Activated CD4-positive, CD25-positive, alpha-beta regulatory T cell treated with anti-CD3 and anti-CD28 coated beads, Interleukin-2, amount 50 U/mL, for 24 hours (primary cell): Measurements from ENCODE around the gene TAF1A.
A peak's percentile ranks its signal among the peaks of the same experiment; 100 is the strongest.
"Not testable (repeated sequence)": the region's sequence is repeated elsewhere in the genome, so short reads cannot be mapped to it uniquely, and the experiment has no call there.

Experiments
- ATAC-seq, 2 donors: fragments of 150-1000 bp; cut with Tn5 transposase; one replicate each; pipeline ENCODE4 v1.10.0; 2021; ENCODE audit warnings: mild to moderate bottlenecking in 1 of 2, moderate library complexity in 1 of 2

The TAF1A gene

GRCh38 chr1:222589462-222590302 is at the start of gene TAF1A:
Gene TAF1A (minus strand): TSS chr1:222589933.
- peak; percentile 99 to 100 for ATAC-seq

- peak; percentile 65 to 69 for ATAC-seq
These were observed 44.7 kb upstream of the TAF1A start for GRCh38 chr1:222634180-222635013.

GRCh38 chr1:222632749-222633148 is 43.0 kb upstream of the TAF1A start:
- no peak for ATAC-seq

- ATAC-seq, result no peak
These were observed 42.0 kb upstream of the TAF1A start for GRCh38 chr1:222631611-222632208.

- ATAC-seq, result no peak
These were observed 40.3 kb upstream of the TAF1A start for GRCh38 chr1:222629921-222630535.

- ATAC-seq, result no peak
These were observed 37.5 kb upstream of the TAF1A start for GRCh38 chr1:222627232-222627631.

GRCh38 chr1:222624214-222624613 is 34.5 kb upstream of the TAF1A start:
- no peak for ATAC-seq

GRCh38 chr1:222623458-222623857 is 33.7 kb upstream of the TAF1A start:
- ATAC-seq, result no peak

- no peak for ATAC-seq
These were observed 33.0 kb upstream of the TAF1A start for GRCh38 chr1:222622765-222623164.

- ATAC-seq, result no peak
These were observed 30.8 kb upstream of the TAF1A start for GRCh38 chr1:222620566-222620965.

GRCh38 chr1:222618880-222619596 is 29.3 kb upstream of the TAF1A start:
- ATAC-seq, result no peak

- ATAC-seq, result peak; percentile 57 to 58
These were observed 28.5 kb upstream of the TAF1A start, which contains the start of gene MIA3 for GRCh38 chr1:222618001-222618879. Gene MIA3 (plus strand): TSS chr1:222618097. CDS start chr1:222618111, 14 bp downstream.

- ATAC-seq, result peak; percentile 95
These were observed 27.7 kb upstream of the TAF1A start for GRCh38 chr1:222617367-222617951.

GRCh38 chr1:222616525-222616924 is 26.8 kb upstream of the TAF1A start:
- no peak for ATAC-seq

GRCh38 chr1:222613627-222614026 is 23.9 kb upstream of the TAF1A start:
- no peak for ATAC-seq

- no peak for ATAC-seq
These were observed 21.0 kb upstream of the TAF1A start for GRCh38 chr1:222610728-222611127.

GRCh38 chr1:222609111-222609510 is 19.4 kb upstream of the TAF1A start:
- ATAC-seq, result not testable (repeated sequence)

- no peak for ATAC-seq
These were observed 17.0 kb upstream of the TAF1A start for GRCh38 chr1:222606757-222607156.

GRCh38 chr1:222601257-222601656 is 11.5 kb upstream of the TAF1A start:
- ATAC-seq, result no peak

- no peak for ATAC-seq
These were observed 10.5 kb upstream of the TAF1A start for GRCh38 chr1:222600281-222600680.

GRCh38 chr1:222596696-222597095 is 7.0 kb upstream of the TAF1A start:
- ATAC-seq, result no peak
